Keratinocyte (primary cell): Measurements from ENCODE around the gene SORBS1. TPM values are rescaled to one million over a fixed set of nuclear protein-coding genes. Genes with fewer than 3 reads are reported as not detected.

Source experiments
- DNase-seq: peaks from one replicate; pipeline ENCODE4 v3.0.0-alpha.2; 2011; ENCODE audit warnings: low read depth, missing footprints, low spot score
- FAIRE-seq: peaks from 2 replicates; lab custom pipeline; 2011; peaks lifted over from hg19 to GRCh38; lab: Jason Lieb, UNC
- H2AFZ ChIP-seq: 2 replicates; pipeline ENCODE4 v1.6.0; 2012; ENCODE audit warnings: low read length, control low read depth, inconsistent platforms; ENCODE audit not compliant: control insufficient read depth
- H3K27ac ChIP-seq: 2 replicates; pipeline ENCODE4 v1.5.1; 2011; ENCODE audit warnings: low read length; ENCODE audit not compliant: control insufficient read depth, insufficient read depth
- H3K27me3 ChIP-seq: 3 replicates; pipeline ENCODE4 v1.6.0; 2011; ENCODE audit warnings: low read length; ENCODE audit not compliant: control insufficient read depth, insufficient read depth; ENCODE audit errors: extremely low read depth
- H3K36me3 ChIP-seq, 2 experiments: 2 replicates in 1 of 2; 3 replicates in 1 of 2; pipeline ENCODE4 v1.5.1; 2011; ENCODE audit warnings: low read length in 2 of 2, mild to moderate bottlenecking in 1 of 2; ENCODE audit not compliant: control insufficient read depth in 2 of 2, insufficient read depth in 2 of 2; ENCODE audit errors: extremely low read depth in 1 of 2
- H3K4me1 ChIP-seq: 3 replicates; pipeline ENCODE4 v1.5.1; 2011; ENCODE audit warnings: low read length; ENCODE audit not compliant: control insufficient read depth, insufficient read depth; ENCODE audit errors: extremely low read depth
- H3K4me2 ChIP-seq: 3 replicates; pipeline ENCODE4 v1.6.0; 2011; ENCODE audit warnings: low read depth, low read length; ENCODE audit not compliant: control insufficient read depth, insufficient read depth; ENCODE audit errors: extremely low read depth
- H3K4me3 ChIP-seq, 3 experiments: fragments of 200-600 bp in 1 of 3; sonication (generic) in 1 of 3; 2 replicates in 2 of 3; 3 replicates in 1 of 3; pipeline ENCODE4 v1.5.1; 2011 to 2016; ENCODE audit warnings: low read length in 3 of 3, mild to moderate bottlenecking in 3 of 3, control low read depth in 2 of 3, inconsistent platforms in 1 of 3, low read depth in 1 of 3, mixed read lengths in 1 of 3, mixed run types in 1 of 3, moderate library complexity in 1 of 3; ENCODE audit not compliant: control insufficient read depth in 2 of 3, insufficient read depth in 2 of 3; ENCODE audit errors: extremely low read depth in 1 of 3
- H3K79me2 ChIP-seq: 2 replicates; pipeline ENCODE4 v1.6.0; 2012; ENCODE audit warnings: low read length; ENCODE audit not compliant: control insufficient read depth, insufficient read depth
- H3K9ac ChIP-seq: 3 replicates; pipeline ENCODE4 v1.6.0; 2011; ENCODE audit warnings: low read length; ENCODE audit not compliant: control insufficient read depth, insufficient read depth; ENCODE audit errors: extremely low read depth
- H3K9me1 ChIP-seq: 3 replicates; pipeline ENCODE4 v1.6.0; 2011; ENCODE audit warnings: low read length; ENCODE audit not compliant: control insufficient read depth, insufficient read depth; ENCODE audit errors: extremely low read depth
- H3K9me3 ChIP-seq: 2 replicates; pipeline ENCODE4 v1.5.1; 2012; ENCODE audit warnings: low read depth, low read length; ENCODE audit not compliant: control insufficient read depth
- H4K20me1 ChIP-seq: 3 replicates; pipeline ENCODE4 v1.6.0; 2011; ENCODE audit warnings: low read length; ENCODE audit not compliant: control insufficient read depth, insufficient read depth; ENCODE audit errors: extremely low read depth
- CTCF ChIP-seq, 3 experiments: IDR thresholded peaks in 1 of 3; conservative IDR thresholded peaks in 1 of 3; optimal IDR thresholded peaks in 1 of 3; 2 replicates in 2 of 3; 3 replicates in 1 of 3; pipeline versions ENCODE3 to v1.5.1; 2011; ENCODE audit warnings: low read length in 3 of 3, mild to moderate bottlenecking in 3 of 3, moderate library complexity in 2 of 3, control low read depth in 1 of 3, inconsistent platforms in 1 of 3; ENCODE audit not compliant: insufficient read depth in 2 of 3; ENCODE audit errors: extremely low read depth in 1 of 3
- EZH2 ChIP-seq: IDR thresholded peaks from one replicate; pipeline ENCODE4 v1.6.1; 2012; ENCODE audit warnings: inconsistent platforms, mild to moderate bottlenecking, low read length, moderate library complexity
- dilution Hi-C: fragments of 300-500 bp; cut with MboI; formaldehyde crosslinking; loops from one replicate; pipeline ENCODE4 v1.7.0; 2020; ENCODE audit warnings: low sequenced_read_pairs; ENCODE audit not compliant: extremely low pct_ligation_motif_present
- polyA plus RNA-seq, 5 experiments: library from polyadenylated mRNA; depleted of rRNA in 3 of 5; stranded (reverse) in 3 of 5; stranded (forward) in 1 of 5; unstranded in 1 of 5; fragments of >200 nt; gene quantifications; 1 replicate in 1 of 5; 2 replicates in 3 of 5; 3 replicates in 1 of 5; pipeline versions ENCODE4 v1.2.1 to v1.2.3, GENCODE V29; 2011 to 2012; ENCODE audit warnings: missing spikeins in 2 of 5, low read depth in 1 of 5, low replicate concordance in 1 of 5

SORBS1 gene
- polyA plus RNA-seq, 1 donor (not counting 4 experiments of a cell fraction or from before 2014, with no cell fraction given), result 0.42 TPM

- Histone ChIP-seq H3K9me3 (no peaks in the 10 kb centered on the region), H3K4me1 (no peaks in the 10 kb centered on the region), H2AFZ (no peak overlapping the region), H3K27ac (no peak overlapping the region), H3K27me3 (peaks cover 5% of the 10 kb centered on the region), H3K9me1 (no peaks in the 10 kb centered on the region), H3K79me2 (no peaks in the 10 kb centered on the region), H4K20me1 (no peaks in the 10 kb centered on the region), H3K9ac (no peak overlapping the region), H3K36me3 (no peaks in the 10 kb centered on the region), H3K4me2 (no peak overlapping the region), H3K4me3 (no peak overlapping the region)
- TF ChIP-seq EZH2 (no peak), CTCF (optimal IDR thresholded peaks at IDR 0.05 in 1 of 3, IDR thresholded peaks at IDR 0.05 in 1 of 3, conservative IDR thresholded peaks at IDR 0.05 in 1 of 3; ENCODE audit: extremely low read depth in 1 of 3, insufficient read depth in 2 of 3, low read length in 3 of 3) (no peak)
- FAIRE-seq (no peak), DNase-seq (no peak)
- dilution Hi-C loops, result no loop called here
These were observed 144.2 kb downstream of the SORBS1 start for GRCh38 chr10:95416973-95417372.

GRCh38 chr10:95416270-95416669, 144.9 kb downstream of the SORBS1 start:
- Histone ChIP-seq H3K79me2 (no peaks in the 10 kb centered on the region), H2AFZ (no peak overlapping the region), H3K36me3 (no peaks in the 10 kb centered on the region), H3K27ac (no peak overlapping the region), H4K20me1 (no peaks in the 10 kb centered on the region), H3K27me3 (peaks cover 5% of the 10 kb centered on the region), H3K4me3 (no peak overlapping the region), H3K9ac (no peak overlapping the region), H3K4me2 (no peak overlapping the region), H3K4me1 (no peaks in the 10 kb centered on the region), H3K9me1 (no peaks in the 10 kb centered on the region), H3K9me3 (no peaks in the 10 kb centered on the region)
- dilution Hi-C loops, result no loop called here
- DNase-seq (no peak), FAIRE-seq (no peak)
- TF ChIP-seq CTCF (optimal IDR thresholded peaks at IDR 0.05 in 1 of 3, IDR thresholded peaks at IDR 0.05 in 1 of 3, conservative IDR thresholded peaks at IDR 0.05 in 1 of 3; ENCODE audit: extremely low read depth in 1 of 3, insufficient read depth in 2 of 3, low read length in 3 of 3), result no peak
- TF ChIP-seq EZH2, result no peak
